Stimulated activated CD8-positive, alpha-beta memory T cell treated with anti-CD3 and anti-CD28 coated beads, Interleukin-4, amount 100 ng/mL, for 24 hours (primary cell): ENCODE measurements around the gene RNF145.

ENCODE experiments used
- DNase-seq: peaks from one replicate; pipeline ENCODE4 v3.0.0-alpha.2; 2020; ENCODE audit warnings: low read depth

The RNF145 gene

DNA sequence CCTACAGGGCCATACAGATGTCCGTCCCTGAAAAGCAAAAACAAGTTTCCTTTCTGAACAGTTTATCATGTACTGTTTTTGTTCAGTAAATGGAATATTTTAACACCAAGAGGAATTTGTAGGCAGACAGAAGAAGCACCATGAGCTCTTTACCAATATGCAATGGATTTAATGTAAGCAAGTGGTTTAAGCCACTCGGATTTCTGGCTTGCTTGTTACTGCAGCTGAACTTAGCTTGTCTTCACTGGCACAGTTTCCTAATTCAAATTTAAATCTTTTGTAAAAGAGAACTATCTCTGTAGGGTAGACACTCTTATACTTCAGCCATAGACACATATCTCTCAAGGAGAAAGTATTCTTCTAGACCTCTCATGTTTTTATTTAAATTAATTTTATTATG is 96.9 kb downstream of the RNF145 start:
- DNase-seq = no peak
